Activated naive CD4-positive, alpha-beta T cell treated with Interleukin-2 at 50 U/mL for 16 hours (primary cell): ENCODE results near the gene CCDC102A.
A peak's percentile ranks its signal among the peaks of the same experiment; 100 is the strongest.
"Not testable (repeated sequence)": the region's sequence is repeated elsewhere in the genome, so short reads cannot be mapped to it uniquely, and the experiment has no call there.

Experiments used
- DNase-seq: peaks from one replicate; pipeline ENCODE4 v3.0.0-alpha.2; 2020

The CCDC102A gene

GRCh38 chr16:57564571-57565270 is 28.4 kb upstream of the CCDC102A start:
- DNase-seq, result no peak

GRCh38 chr16:57563761-57564160 is 27.4 kb upstream of the CCDC102A start:
- DNase-seq, result no peak

- DNase-seq, result no peak
Measured at GRCh38 chr16:57563487-57563750, 27.0 kb upstream of the CCDC102A start.

- DNase-seq, result no peak
Measured at GRCh38 chr16:57562669-57563486, 26.5 kb upstream of the CCDC102A start.

GRCh38 chr16:57562066-57562465 is 25.7 kb upstream of the CCDC102A start:
- DNase-seq, result no peak

- no peak for DNase-seq
Measured at GRCh38 chr16:57559072-57559790, 22.9 kb upstream of the CCDC102A start.

GRCh38 chr16:57556941-57557541 is 20.7 kb upstream of the CCDC102A start:
- no peak for DNase-seq

- DNase-seq, result no peak
Measured at GRCh38 chr16:57555831-57556230, 19.5 kb upstream of the CCDC102A start.

- no peak for DNase-seq
Measured at GRCh38 chr16:57551057-57551456, 14.7 kb upstream of the CCDC102A start.

GRCh38 chr16:57549730-57550129 is 13.4 kb upstream of the CCDC102A start:
- no peak for DNase-seq

GRCh38 chr16:57548408-57548807 is 12.0 kb upstream of the CCDC102A start:
- DNase-seq, result no peak

- DNase-seq, result not testable (repeated sequence)
Measured at GRCh38 chr16:57547524-57547923, 11.2 kb upstream of the CCDC102A start.

GRCh38 chr16:57544124-57544653 is 7.8 kb upstream of the CCDC102A start:
- peak; percentile 28 for DNase-seq

GRCh38 chr16:57541754-57542435 is 5.5 kb upstream of the CCDC102A start:
- DNase-seq, result no peak

- DNase-seq, result no peak
Measured at GRCh38 chr16:57540906-57541753, 4.8 kb upstream of the CCDC102A start.

GRCh38 chr16:57540387-57540786 is 4.0 kb upstream of the CCDC102A start:
- no peak for DNase-seq

- DNase-seq, result peak; percentile 13
Measured at GRCh38 chr16:57539072-57539796, 2.9 kb upstream of the CCDC102A start.

GRCh38 chr16:57538235-57538721 is 1.9 kb upstream of the CCDC102A start:
- DNase-seq, result peak; percentile 61

GRCh38 chr16:57537581-57538234 is 1.3 kb upstream of the CCDC102A start:
- DNase-seq, result no peak

- no peak for DNase-seq
Measured at GRCh38 chr16:57537194-57537505, 779 bp upstream of the CCDC102A start.
